HepG2 (cell line): ENCODE data around the gene CUL1. TPM values are rescaled to one million over a fixed set of nuclear protein-coding genes. Genes with fewer than 3 reads are reported as not detected.

Source experiments
- ATAC-seq: fragments of 200-7000 bp; cut with Tn5 transposase; 3 replicates; pipeline ENCODE4 v1.9.1; 2020; ENCODE audit warnings: mild to moderate bottlenecking, moderate library complexity
- BruUV-seq: library from RNA; stranded (reverse); fragments of 400-500 nt; replicated peaks from 2 replicates; lab custom pipeline; 2021; lab: Mats Ljungman, UMichigan
- CTCF ChIA-PET: fragments of 300-600 bp; formaldehyde crosslinking; extraction: SDS; loops from one replicate; lab custom pipeline; 2021; ENCODE audit warnings: low total read pairs, inconsistent platforms, low intra/inter-chr PET ratio; lab: Yijun Ruan, JAX
- POLR2A ChIA-PET: fragments of 350-600 bp; sonication (Branson Sonifier 250); formaldehyde crosslinking; loops from one replicate; lab custom pipeline; 2020; ENCODE audit warnings: antibody characterized with exemption, inconsistent platforms; lab: Yijun Ruan, JAX
- DNase-seq: peaks from one replicate; pipeline ENCODE4 v3.0.0-alpha.2; 2015; ENCODE audit warnings: low spot score
- FAIRE-seq: peaks from 3 replicates; lab custom pipeline; 2011; peaks lifted over from hg19 to GRCh38; lab: Jason Lieb, UNC
- H2AFZ ChIP-seq: one replicate; pipeline ENCODE4 v1.6.1; 2011; ENCODE audit warnings: low read length, inconsistent platforms
- H3K27ac ChIP-seq: fragments of 300-600 bp; 3 replicates; pipeline ENCODE4 v1.8.0; 2011; ENCODE audit warnings: mixed run types, mild to moderate bottlenecking, mixed read lengths, low read length, inconsistent platforms; ENCODE audit not compliant: insufficient read depth; ENCODE audit errors: extremely low read length
- H3K27me3 ChIP-seq, 2 experiments: fragments of 200-600 bp in 1 of 2; 2 replicates in 1 of 2; 3 replicates in 1 of 2; pipeline versions ENCODE4 v1.6.0 to v1.8.0; 2011; ENCODE audit warnings: low read length in 2 of 2, mild to moderate bottlenecking in 2 of 2, moderate library complexity in 2 of 2, inconsistent platforms in 1 of 2; ENCODE audit not compliant: insufficient read depth in 2 of 2, control insufficient read depth in 1 of 2
- H3K36me3 ChIP-seq, 2 experiments: fragments of 200-600 bp in 1 of 2; replicated peaks in 1 of 2; 2 replicates in 1 of 2; 3 replicates in 1 of 2; pipeline versions ENCODE4 v1.5.1 to v1.8.0; 2011; ENCODE audit warnings: low read length in 2 of 2, inconsistent platforms in 1 of 2; ENCODE audit not compliant: insufficient read depth in 2 of 2, control insufficient read depth in 1 of 2
- H3K4me1 ChIP-seq: 2 replicates; pipeline ENCODE4 v1.5.1; 2012; ENCODE audit warnings: low read length, inconsistent platforms; ENCODE audit not compliant: insufficient read depth
- H3K4me2 ChIP-seq: 2 replicates; pipeline ENCODE4 v1.6.0; 2011; ENCODE audit warnings: low read depth, low read length, inconsistent platforms
- H3K4me3 ChIP-seq, 3 experiments: fragments of 200-600 bp in 1 of 3; sonication (generic), shearing (Covaris generic) in 1 of 3; replicated peaks in 1 of 3; 2 replicates each; pipeline ENCODE4 v1.5.1; 2011 to 2016; ENCODE audit warnings: low read length in 3 of 3, inconsistent platforms in 2 of 3, low read depth in 2 of 3, mild to moderate bottlenecking in 2 of 3, control low read depth in 1 of 3, mixed read lengths in 1 of 3; ENCODE audit not compliant: insufficient read depth in 1 of 3
- H3K79me2 ChIP-seq: one replicate; pipeline ENCODE4 v1.6.1; 2011; ENCODE audit warnings: low read length, inconsistent platforms; ENCODE audit not compliant: insufficient read depth
- H3K9ac ChIP-seq: 2 replicates; pipeline ENCODE4 v1.6.0; 2011; ENCODE audit warnings: mild to moderate bottlenecking, low read depth, low read length, inconsistent platforms; ENCODE audit not compliant: insufficient read depth
- H3K9me3 ChIP-seq: 2 replicates; pipeline ENCODE4 v1.5.1; 2012; ENCODE audit warnings: mild to moderate bottlenecking, low read length
- H4K20me1 ChIP-seq: 2 replicates; pipeline ENCODE4 v1.6.0; 2011; ENCODE audit warnings: inconsistent platforms, mild to moderate bottlenecking, low read length, moderate library complexity; ENCODE audit not compliant: insufficient read depth
- ISX ChIP-seq: sonication (generic); formaldehyde crosslinking; conservative IDR thresholded peaks from 2 replicates; pipeline ENCODE4 v1.5.0; 2020; ENCODE audit warnings: missing genetic modification reagents
- MIER3 ChIP-seq: IDR thresholded peaks from 2 replicates; pipeline ENCODE4 v1.6.1; 2016; ENCODE audit warnings: missing compliant biosample characterization, borderline replicate concordance
- ZNF580 ChIP-seq: IDR thresholded peaks from 2 replicates; pipeline ENCODE4 v1.6.1; 2016; ENCODE audit warnings: low read depth, borderline replicate concordance
- ZNF773 ChIP-seq: sonication (generic); formaldehyde crosslinking; IDR thresholded peaks from 2 replicates; pipeline ENCODE4 v1.4.0; 2020; ENCODE audit warnings: missing genetic modification reagents, borderline replicate concordance
- WGBS: methylation state at CpG from one replicate; pipeline ENCODE4 v1.1.6; 2017; ENCODE audit warnings: low lambda C conversion rate; 5-methylcytosine and 5-hydroxymethylcytosine counted together
- in situ Hi-C: cut with HindIII; loops from 2 replicates; pipeline ENCODE4 v1.10.0; 2017; ENCODE audit warnings: low pct_unique_long_range_greater_than_20kb; ENCODE audit not compliant: extremely low pct_ligation_motif_present
- intact Hi-C: fragments of 100-400 bp; cut with micrococcal nuclease; formaldehyde crosslinking; loops from one replicate; pipeline ENCODE4 v1.10.0; 2022; ENCODE audit not compliant: unreplicated experiment
- polyA plus RNA-seq, 8 experiments: library from polyadenylated mRNA; depleted of rRNA in 3 of 8; stranded (reverse) in 7 of 8; unstranded in 1 of 8; fragments of >200 nt; fragmentation: Illumina TruSeq in 4 of 8; extraction: Trizol in 4 of 8; gene quantifications; 2 replicates each; pipeline versions ENCODE4 v1.2.1 to v1.2.3, GENCODE V29; 2011 to 2016; ENCODE audit warnings: low read depth in 4 of 8, missing spikeins in 1 of 8, mixed read lengths in 1 of 8; ENCODE audit not compliant: insufficient read depth in 1 of 8
- total RNA-seq, 5 experiments: library from RNA; depleted of rRNA; stranded (reverse); fragments of >200 nt; fragmentation: Illumina TruSeq; extraction: Trizol; gene quantifications; 2 replicates each; pipeline ENCODE4 v1.2.3, GENCODE V29; 2016; ENCODE audit warnings: low read depth in 1 of 5
- TF ChIP-seq, protein P1 (sequence below): sonication (generic); formaldehyde crosslinking; IDR thresholded peaks from 2 replicates; pipeline ENCODE4 v1.5.1; 2020; ENCODE audit warnings: mild to moderate bottlenecking, missing genetic modification reagents, moderate library complexity

CUL1 gene
- total and polyA plus RNA-seq, 2 of the 13 experiments (the other 11 are each of a cell fraction or from before 2014, with no cell fraction given) = 30.1 to 45.9 TPM

DNA sequence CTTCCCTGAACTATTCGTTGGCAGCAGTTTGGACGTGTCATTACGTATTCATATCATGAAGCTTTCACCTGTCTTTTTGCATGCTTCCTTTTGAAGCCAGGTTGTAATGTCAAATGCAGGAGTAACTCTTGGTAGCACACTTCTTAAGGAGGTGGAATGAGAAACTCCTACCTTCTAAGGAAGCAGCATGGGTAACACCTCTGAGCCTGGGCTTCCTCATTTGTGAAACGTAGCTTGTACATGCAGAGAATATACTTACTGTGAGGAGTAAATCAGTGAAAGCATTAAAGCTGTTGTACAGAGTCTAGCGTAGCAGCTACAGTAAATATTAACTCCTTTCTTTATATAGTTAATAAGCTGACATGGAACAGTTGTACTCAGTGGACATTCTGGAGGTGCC is 21.1 kb downstream of the CUL1 start:
- peaks cover 60% of the 10 kb centered on the region for H4K20me1 ChIP-seq
- no peaks in the 10 kb centered on the region for H3K9me3 ChIP-seq
- no peak overlapping the region for H3K27ac ChIP-seq
- H3K4me2 ChIP-seq = no peak overlapping the region
- intact Hi-C loops = loop anchor here (2.0 kb wide), 1 partner anchor 19 kb away; no protein-coding TSS in a partner anchor
- no peak overlapping the region for H2AFZ ChIP-seq
- no peaks in the 10 kb centered on the region; a peak in 1 of 5 replicates for H3K36me3 ChIP-seq
- DNase-seq = no peak
- peaks cover 97% of the 10 kb centered on the region for H3K79me2 ChIP-seq
- peaks cover 60% of the 10 kb centered on the region for H3K4me1 ChIP-seq
- 96% methylated on average over 5 of the region's 5 CpGs for WGBS
- in situ Hi-C loops = no loop called here
- BruUV-seq = no TSS peak
- FAIRE-seq = no peak
- no peak for TF ChIP-seq MIER3 (CRISPR knock-in tag)
- TF ChIP-seq ZNF773 (CRISPR knock-in tag) = no peak
- ChIA-PET POLR2A (no interaction called here), CTCF (no interaction called here)
- ATAC-seq = no peak
- no peak overlapping the region for H3K4me3 ChIP-seq
- no peaks in the 10 kb centered on the region for H3K27me3 ChIP-seq
- H3K9ac ChIP-seq = no peak overlapping the region

DNA sequence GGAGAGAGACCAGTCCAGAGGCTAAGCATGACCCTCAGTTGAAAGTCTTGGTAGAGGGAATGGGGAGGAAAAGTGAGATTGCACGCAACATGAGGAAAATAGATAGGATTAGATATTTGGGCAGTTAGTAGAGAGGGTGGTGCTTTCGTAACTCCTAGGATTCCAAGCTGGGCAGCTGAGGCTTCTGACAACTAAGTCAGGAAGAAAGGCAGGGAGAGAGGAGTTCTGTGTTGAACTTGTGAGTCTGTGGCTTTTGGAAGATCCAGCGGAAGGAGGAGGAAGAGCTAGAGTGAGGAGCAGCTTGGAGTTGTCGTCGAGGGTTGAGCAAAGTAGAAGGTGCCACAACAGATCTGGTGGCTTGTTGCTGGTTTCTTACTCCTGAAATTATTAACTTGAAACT is 21.8 kb downstream of the CUL1 start:
- H2AFZ ChIP-seq = no peak overlapping the region
- no peak for ATAC-seq
- BruUV-seq = no TSS peak
- no peak overlapping the region for H3K4me3 ChIP-seq
- WGBS = 96% methylated on average over 5 of the region's 5 CpGs
- FAIRE-seq = no peak
- ChIA-PET POLR2A (interaction anchor here (0.9 kb wide), 1 partner anchor 8 kb away, joined by 3 read pairs; no protein-coding TSS in a partner anchor), CTCF (no interaction called here)
- 0 out of 5 replicates have a peak, but pooled peaks cover 0 to 1% of the 10 kb centered on the region in 2 experiments for H3K36me3 ChIP-seq
- no peak overlapping the region for H3K27ac ChIP-seq
- H3K27me3 ChIP-seq = no peaks in the 10 kb centered on the region
- H3K4me2 ChIP-seq = no peak overlapping the region
- no peak for DNase-seq
- no peak overlapping the region for H3K9ac ChIP-seq
- peaks cover 58% of the 10 kb centered on the region for H3K4me1 ChIP-seq
- in situ Hi-C loops (no loop called here), intact Hi-C loops (loop anchor here (2.0 kb wide), 1 partner anchor 20 kb away; no protein-coding TSS in a partner anchor)
- H3K9me3 ChIP-seq = no peaks in the 10 kb centered on the region
- peaks cover 97% of the 10 kb centered on the region for H3K79me2 ChIP-seq
- TF ChIP-seq ZNF580 (CRISPR knock-in tag) (no peak), ISX (no peak)
- TF ChIP-seq, protein P1, sequence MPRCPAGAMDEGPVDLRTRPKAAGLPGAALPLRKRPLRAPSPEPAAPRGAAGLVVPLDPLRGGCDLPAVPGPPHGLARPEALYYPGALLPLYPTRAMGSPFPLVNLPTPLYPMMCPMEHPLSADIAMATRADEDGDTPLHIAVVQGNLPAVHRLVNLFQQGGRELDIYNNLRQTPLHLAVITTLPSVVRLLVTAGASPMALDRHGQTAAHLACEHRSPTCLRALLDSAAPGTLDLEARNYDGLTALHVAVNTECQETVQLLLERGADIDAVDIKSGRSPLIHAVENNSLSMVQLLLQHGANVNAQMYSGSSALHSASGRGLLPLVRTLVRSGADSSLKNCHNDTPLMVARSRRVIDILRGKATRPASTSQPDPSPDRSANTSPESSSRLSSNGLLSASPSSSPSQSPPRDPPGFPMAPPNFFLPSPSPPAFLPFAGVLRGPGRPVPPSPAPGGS = no peak
- H4K20me1 ChIP-seq = peaks cover 65% of the 10 kb centered on the region
